Measurements from ENCODE around the gene SLC35F6.

Gene SLC35F6

DNA sequence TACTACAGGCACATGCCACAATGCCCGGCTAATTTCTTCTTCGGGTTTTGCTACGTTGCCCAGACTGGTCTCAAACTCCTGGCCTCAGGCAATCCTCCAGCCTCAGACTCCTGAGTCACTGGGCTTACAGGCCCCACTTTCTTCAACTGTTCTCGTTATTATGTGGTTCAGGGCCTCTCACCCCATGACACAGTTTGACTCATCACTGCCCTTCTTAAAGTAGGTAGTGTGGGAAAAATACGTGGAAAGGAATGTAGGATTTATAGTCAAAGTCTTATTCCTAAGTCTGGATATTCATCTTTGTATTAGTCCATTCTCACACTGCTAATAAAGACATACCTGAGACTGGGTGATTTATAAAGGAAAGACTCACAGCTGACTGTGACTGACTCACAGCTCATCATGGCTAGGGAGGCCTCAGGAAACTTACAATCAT lies 41.2 kb downstream of the SLC35F6 start:
- Histone ChIP-seq H3K4me3 (ENCODE audit: insufficient read length, low read depth) (no peak overlapping the region), H3K36me3 (ENCODE audit: insufficient read depth, insufficient read length, low read length) (no peaks in the 10 kb centered on the region), H3K9ac (ENCODE audit: insufficient read length, low read depth) (no peak overlapping the region), H3K27me3 (ENCODE audit: insufficient read depth, insufficient read length) (no peaks in the 10 kb centered on the region), H3K4me1 (ENCODE audit: insufficient read depth, insufficient read length) (no peaks in the 10 kb centered on the region), H3K9me3 (ENCODE audit: insufficient read depth, low read length) (no peaks in the 10 kb centered on the region)
- TF ChIP-seq YY1 (IDR thresholded peaks at IDR 0.05; ENCODE audit: insufficient read depth, insufficient read length) = no peak
- TF ChIP-seq ZNF274 (IDR thresholded peaks at IDR 0.05; ENCODE audit: low read depth, low read length) = no peak
- TF ChIP-seq SUZ12 (IDR thresholded peaks at IDR 0.05; ENCODE audit: extremely low read depth, insufficient read depth, insufficient read length) = no peak
- no peak for DNase-seq (ENCODE audit: low read depth, low spot score)

- TF ChIP-seq SUZ12 (IDR thresholded peaks at IDR 0.05; ENCODE audit: extremely low read depth, insufficient read depth, insufficient read length) (no peak), ZNF274 (IDR thresholded peaks at IDR 0.05; ENCODE audit: low read depth, low read length) (no peak), YY1 (IDR thresholded peaks at IDR 0.05; ENCODE audit: insufficient read depth, insufficient read length) (no peak)
- Histone ChIP-seq H3K9me3 (ENCODE audit: insufficient read depth, low read length) (no peaks in the 10 kb centered on the region), H3K36me3 (ENCODE audit: insufficient read depth, insufficient read length, low read length) (no peaks in the 10 kb centered on the region), H3K4me3 (ENCODE audit: insufficient read length, low read depth) (no peak overlapping the region), H3K4me1 (ENCODE audit: insufficient read depth, insufficient read length) (no peaks in the 10 kb centered on the region), H3K27me3 (ENCODE audit: insufficient read depth, insufficient read length) (no peaks in the 10 kb centered on the region), H3K9ac (ENCODE audit: insufficient read length, low read depth) (no peak overlapping the region)
- no peak for DNase-seq (ENCODE audit: low read depth, low spot score)
Observed at GRCh38 chr2:26807788-26808460, 43.8 kb downstream of the SLC35F6 start.

DNA sequence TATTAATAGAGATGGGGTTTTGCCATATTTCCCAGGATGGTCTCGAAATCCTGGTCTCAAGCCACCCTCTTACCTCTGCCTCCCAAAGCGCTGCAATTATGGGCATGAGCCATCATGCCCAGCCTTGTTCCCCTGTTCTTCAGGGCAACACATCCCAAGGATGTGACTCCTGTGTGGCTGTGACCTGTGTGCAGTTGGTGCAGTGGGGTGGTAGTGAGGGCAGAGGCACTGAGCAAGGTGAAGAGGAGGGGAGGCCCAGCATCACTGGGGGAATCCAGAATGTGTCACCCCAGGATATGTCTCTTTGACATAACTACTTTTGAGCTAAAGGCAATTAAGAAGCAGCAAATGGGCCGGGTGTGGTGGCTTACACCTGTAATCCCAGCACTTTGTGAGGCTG lies 45.1 kb downstream of the SLC35F6 start:
- Histone ChIP-seq H3K9me3 (ENCODE audit: insufficient read depth, low read length) (no peaks in the 10 kb centered on the region), H3K9ac (ENCODE audit: insufficient read length, low read depth) (no peak overlapping the region), H3K36me3 (ENCODE audit: insufficient read depth, insufficient read length, low read length) (no peaks in the 10 kb centered on the region), H3K4me3 (ENCODE audit: insufficient read length, low read depth) (no peak overlapping the region), H3K4me1 (ENCODE audit: insufficient read depth, insufficient read length) (no peaks in the 10 kb centered on the region), H3K27me3 (ENCODE audit: insufficient read depth, insufficient read length) (no peaks in the 10 kb centered on the region)
- no peak for DNase-seq (ENCODE audit: low read depth, low spot score)
- TF ChIP-seq YY1 (IDR thresholded peaks at IDR 0.05; ENCODE audit: insufficient read depth, insufficient read length) (no peak), SUZ12 (IDR thresholded peaks at IDR 0.05; ENCODE audit: extremely low read depth, insufficient read depth, insufficient read length) (no peak), ZNF274 (IDR thresholded peaks at IDR 0.05; ENCODE audit: low read depth, low read length) (no peak)

- DNase-seq (ENCODE audit: low read depth, low spot score) = no peak
- Histone ChIP-seq H3K27me3 (ENCODE audit: insufficient read depth, insufficient read length) (no peaks in the 10 kb centered on the region), H3K4me1 (ENCODE audit: insufficient read depth, insufficient read length) (no peaks in the 10 kb centered on the region), H3K9me3 (ENCODE audit: insufficient read depth, low read length) (no peaks in the 10 kb centered on the region; the same call in 1 of the 2 replicates), H3K36me3 (ENCODE audit: insufficient read depth, insufficient read length, low read length) (no peaks in the 10 kb centered on the region), H3K4me3 (ENCODE audit: insufficient read length, low read depth) (no peak overlapping the region), H3K9ac (ENCODE audit: insufficient read length, low read depth) (no peak overlapping the region)
- TF ChIP-seq YY1 (IDR thresholded peaks at IDR 0.05; ENCODE audit: insufficient read depth, insufficient read length) (no peak), SUZ12 (IDR thresholded peaks at IDR 0.05; ENCODE audit: extremely low read depth, insufficient read depth, insufficient read length) (no peak), ZNF274 (IDR thresholded peaks at IDR 0.05; ENCODE audit: low read depth, low read length) (no peak)
Observed at GRCh38 chr2:26809876-26810577, 45.9 kb downstream of the SLC35F6 start.

DNA sequence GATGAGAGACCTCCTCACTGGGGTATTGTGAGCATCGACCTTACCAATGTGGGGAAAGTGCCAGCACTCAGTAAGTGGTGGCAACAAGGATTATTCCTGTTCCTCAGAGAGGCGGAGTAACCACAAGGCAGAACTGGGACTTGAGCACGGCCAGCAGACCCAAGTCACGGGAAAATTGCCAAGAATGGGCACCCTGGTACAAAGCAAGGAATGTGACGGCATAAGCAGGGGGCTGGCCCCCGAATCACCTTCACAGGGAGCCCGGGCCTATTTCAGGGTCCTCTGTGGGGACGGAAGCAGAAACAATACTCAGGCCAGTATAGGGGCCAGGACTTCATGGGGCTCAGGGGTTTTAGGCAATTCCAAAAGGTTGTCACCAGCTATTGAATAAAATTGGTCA lies 47.2 kb downstream of the SLC35F6 start:
- Histone ChIP-seq H3K27me3 (ENCODE audit: insufficient read depth, insufficient read length) (no peaks in the 10 kb centered on the region), H3K36me3 (ENCODE audit: insufficient read depth, insufficient read length, low read length) (no peaks in the 10 kb centered on the region), H3K9ac (ENCODE audit: insufficient read length, low read depth) (no peak overlapping the region), H3K9me3 (ENCODE audit: insufficient read depth, low read length) (no peaks in the 10 kb centered on the region; the same call in 1 of the 2 replicates), H3K4me1 (ENCODE audit: insufficient read depth, insufficient read length) (no peaks in the 10 kb centered on the region), H3K4me3 (ENCODE audit: insufficient read length, low read depth) (no peak overlapping the region)
- DNase-seq (ENCODE audit: low read depth, low spot score) = no peak
- TF ChIP-seq YY1 (IDR thresholded peaks at IDR 0.05; ENCODE audit: insufficient read depth, insufficient read length) (no peak), SUZ12 (IDR thresholded peaks at IDR 0.05; ENCODE audit: extremely low read depth, insufficient read depth, insufficient read length) (no peak), ZNF274 (IDR thresholded peaks at IDR 0.05; ENCODE audit: low read depth, low read length) (no peak)

DNA sequence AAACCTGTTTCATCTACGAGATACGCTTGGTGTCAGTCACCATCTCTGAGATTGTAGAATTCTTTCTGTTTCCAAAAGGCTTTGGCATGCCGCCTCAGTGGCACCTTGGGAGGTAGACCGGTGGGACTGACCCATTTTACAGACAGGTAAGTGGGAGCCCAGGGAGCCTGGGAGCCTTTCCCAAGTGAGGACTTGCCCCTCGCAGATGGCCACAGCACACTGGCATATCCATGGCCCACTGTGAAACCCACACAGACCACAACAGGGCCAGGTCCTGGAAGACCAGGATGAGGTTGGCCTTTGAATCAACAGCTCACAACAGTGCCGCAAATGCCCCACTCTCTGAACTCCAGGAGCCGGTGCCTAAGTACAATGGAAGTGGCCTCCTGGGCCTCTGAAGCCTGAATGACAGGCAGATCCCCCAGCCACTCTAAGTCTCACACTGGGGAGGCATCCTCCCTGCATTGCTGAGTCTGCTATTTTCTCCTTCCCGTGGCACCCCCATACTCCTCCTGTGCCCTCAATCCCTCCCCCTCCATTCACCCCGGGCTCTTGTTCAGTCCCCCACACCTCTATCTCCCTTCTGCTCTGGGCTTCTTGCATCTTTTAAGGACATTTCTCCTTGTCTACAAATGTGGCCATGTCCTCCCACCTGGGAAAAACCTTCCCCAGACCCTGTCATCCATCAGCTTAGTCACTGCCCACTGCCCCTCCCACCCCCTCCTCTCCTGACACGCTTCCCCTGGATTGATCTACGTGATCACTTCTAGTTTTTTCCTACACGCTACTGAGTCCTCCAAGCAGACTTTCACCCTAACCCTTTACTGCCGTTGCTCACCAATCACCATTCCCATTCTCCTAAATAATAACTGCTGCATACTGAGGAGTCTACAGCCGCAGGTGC lies 48.0 kb downstream of the SLC35F6 start:
- Histone ChIP-seq H3K9me3 (ENCODE audit: insufficient read depth, low read length) (no peaks in the 10 kb centered on the region; the same call in 1 of the 2 replicates), H3K4me3 (ENCODE audit: insufficient read length, low read depth) (no peak overlapping the region), H3K36me3 (ENCODE audit: insufficient read depth, insufficient read length, low read length) (no peaks in the 10 kb centered on the region), H3K4me1 (ENCODE audit: insufficient read depth, insufficient read length) (no peaks in the 10 kb centered on the region), H3K9ac (ENCODE audit: insufficient read length, low read depth) (no peak overlapping the region), H3K27me3 (ENCODE audit: insufficient read depth, insufficient read length) (no peaks in the 10 kb centered on the region)
- TF ChIP-seq SUZ12 (IDR thresholded peaks at IDR 0.05; ENCODE audit: extremely low read depth, insufficient read depth, insufficient read length) (no peak), YY1 (IDR thresholded peaks at IDR 0.05; ENCODE audit: insufficient read depth, insufficient read length) (no peak)
- DNase-seq (ENCODE audit: low read depth, low spot score) = no peak
